GM20000 (cell line): Measurements from ENCODE around the gene ITGA2.
"Not testable (repeated sequence)": the region's sequence is repeated elsewhere in the genome, so short reads cannot be mapped to it uniquely, and the experiment has no call there.

Experiments used
- DNase-seq: peaks from one replicate; pipeline ENCODE4 v3.0.0; 2012; ENCODE audit warnings: low spot score
- TF ChIP-seq, protein P1 (sequence below): IDR thresholded peaks from 2 replicates; pipeline ENCODE4 v1.5.1; 2012; ENCODE audit warnings: mild to moderate bottlenecking, control low read depth; ENCODE audit errors: extremely low read depth, missing control alignments

ITGA2 gene

GRCh38 chr5:53109443-53110127 is 120.4 kb downstream of the ITGA2 start, which contains the start of gene MOCS2:
Gene MOCS2, minus strand, starts transcription at chr5:53109757. Its CDS starts 2,583 bp downstream, at chr5:53107174.
- DNase-seq: peak; percentile 95
- TF ChIP-seq, protein P1, sequence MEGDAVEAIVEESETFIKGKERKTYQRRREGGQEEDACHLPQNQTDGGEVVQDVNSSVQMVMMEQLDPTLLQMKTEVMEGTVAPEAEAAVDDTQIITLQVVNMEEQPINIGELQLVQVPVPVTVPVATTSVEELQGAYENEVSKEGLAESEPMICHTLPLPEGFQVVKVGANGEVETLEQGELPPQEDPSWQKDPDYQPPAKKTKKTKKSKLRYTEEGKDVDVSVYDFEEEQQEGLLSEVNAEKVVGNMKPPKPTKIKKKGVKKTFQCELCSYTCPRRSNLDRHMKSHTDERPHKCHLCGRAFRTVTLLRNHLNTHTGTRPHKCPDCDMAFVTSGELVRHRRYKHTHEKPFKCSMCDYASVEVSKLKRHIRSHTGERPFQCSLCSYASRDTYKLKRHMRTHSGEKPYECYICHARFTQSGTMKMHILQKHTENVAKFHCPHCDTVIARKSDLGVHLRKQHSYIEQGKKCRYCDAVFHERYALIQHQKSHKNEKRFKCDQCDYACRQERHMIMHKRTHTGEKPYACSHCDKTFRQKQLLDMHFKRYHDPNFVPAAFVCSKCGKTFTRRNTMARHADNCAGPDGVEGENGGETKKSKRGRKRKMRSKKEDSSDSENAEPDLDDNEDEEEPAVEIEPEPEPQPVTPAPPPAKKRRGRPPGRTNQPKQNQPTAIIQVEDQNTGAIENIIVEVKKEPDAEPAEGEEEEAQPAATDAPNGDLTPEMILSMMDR: no peak

DNA sequence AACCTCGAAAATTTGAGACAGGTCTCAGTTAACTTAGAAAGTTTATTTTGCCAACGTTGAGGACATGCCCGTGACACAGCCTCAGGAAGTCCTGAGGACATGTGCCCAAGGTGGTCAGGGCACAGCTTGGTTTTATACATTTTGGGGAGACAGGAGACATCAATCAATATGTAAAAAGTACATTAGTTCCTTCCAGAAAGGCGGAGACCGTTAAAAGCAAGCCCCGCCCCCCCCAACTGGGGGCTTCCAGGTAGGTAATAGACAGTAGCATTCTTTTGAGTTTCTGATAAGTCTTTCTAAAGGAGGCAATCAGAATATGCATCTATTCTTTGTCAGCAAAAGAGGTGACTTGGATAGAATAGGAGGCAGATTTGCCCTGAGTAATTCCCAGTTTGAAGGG is 121.0 kb downstream of the ITGA2 start:
- TF ChIP-seq, protein P1: no peak
- DNase-seq: no peak

DNA sequence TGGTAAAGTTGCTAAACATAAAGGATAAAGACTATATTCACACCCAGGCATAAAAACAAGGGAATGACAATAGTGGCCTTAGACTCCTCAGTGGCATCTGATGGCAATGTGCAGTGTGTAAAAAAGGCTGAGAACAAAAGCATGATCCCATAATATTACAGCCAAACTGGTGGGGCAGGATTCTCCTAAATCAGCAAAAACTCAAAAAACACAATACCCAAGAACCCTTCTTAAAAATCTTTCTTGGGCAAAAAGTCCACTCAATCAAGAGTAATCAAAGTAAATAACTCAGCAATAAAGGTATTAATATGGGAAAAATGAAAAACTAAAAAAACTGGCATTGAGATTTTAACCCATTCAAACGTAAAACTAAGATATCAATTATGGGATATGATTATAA is 122.0 kb downstream of the ITGA2 start:
- DNase-seq: no peak
- TF ChIP-seq, protein P1: no peak

GRCh38 chr5:53112307-53112706 is 123.2 kb downstream of the ITGA2 start:
- not testable (repeated sequence) for DNase-seq

DNA sequence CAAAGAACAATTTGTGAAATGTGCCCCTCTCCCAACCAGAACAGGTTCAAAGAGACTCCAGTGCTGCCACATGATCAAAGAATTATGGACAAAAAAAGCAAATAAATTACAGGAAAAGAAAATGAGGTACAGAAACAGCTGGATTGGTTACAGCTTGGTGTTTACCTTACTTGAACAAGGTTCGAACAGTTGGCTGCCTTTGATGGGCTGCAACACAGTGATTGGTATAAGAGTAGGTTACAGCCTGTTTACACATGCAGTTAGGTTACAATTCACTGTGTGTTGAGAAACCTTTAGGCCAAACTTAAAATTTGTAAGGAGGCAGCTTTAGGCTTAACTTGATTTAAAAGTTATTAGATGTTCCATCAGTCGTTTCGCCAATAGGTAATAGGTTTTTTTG is 123.8 kb downstream of the ITGA2 start:
- DNase-seq: no peak
- TF ChIP-seq, protein P1: no peak

GRCh38 chr5:53113947-53114346 is 124.8 kb downstream of the ITGA2 start:
- DNase-seq: no peak
- TF ChIP-seq, protein P1: no peak

DNA sequence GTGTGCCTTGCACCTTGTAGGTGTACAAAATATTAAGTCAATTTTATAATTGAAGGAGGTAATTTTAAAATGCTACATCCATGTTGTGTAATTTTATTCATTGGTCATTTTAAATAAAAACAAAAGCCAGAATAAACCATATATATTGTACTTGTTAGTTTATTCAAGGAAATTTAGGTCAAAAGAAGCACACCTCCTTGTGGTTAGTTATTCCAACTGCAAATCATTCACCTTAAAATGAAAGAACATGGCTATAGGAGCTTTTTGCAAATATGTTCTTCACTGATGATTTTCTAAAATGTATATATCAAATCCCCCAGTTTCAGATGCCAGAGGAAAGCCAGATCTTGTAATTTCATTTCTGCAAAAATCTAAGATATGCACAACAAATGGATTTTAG is 125.8 kb downstream of the ITGA2 start:
- TF ChIP-seq, protein P1: no peak
- no peak for DNase-seq

- DNase-seq: no peak
- TF ChIP-seq, protein P1: no peak
These were observed 127.4 kb downstream of the ITGA2 start for GRCh38 chr5:53116597-53116996.
